Right cardiac atrium (tissue), 5 donors: ENCODE results near the gene LRBA. TPM values are rescaled to one million over a fixed set of nuclear protein-coding genes. Genes with fewer than 3 reads are reported as not detected.
A peak's percentile ranks its signal among the peaks of the same experiment; 100 is the strongest.
"Not testable (repeated sequence)": the region's sequence is repeated elsewhere in the genome, so short reads cannot be mapped to it uniquely, and the experiment has no call there.

Experiments used
- ATAC-seq, 2 donors: fragments of 200-7000 bp; cut with Tn5 transposase; one replicate each; pipeline versions ENCODE4 v1.8.0 to v1.9.1; 2020; ENCODE audit warnings: moderate library complexity in 2 of 2, mild to moderate bottlenecking in 1 of 2
- DNase-seq, 3 donors: peaks; one replicate each; pipeline ENCODE4 v3.0.0-alpha.2; 2020
- H3K27ac ChIP-seq: one replicate; pipeline ENCODE4 v1.5.1; 2013; ENCODE audit warnings: mild to moderate bottlenecking, low read length, control low read depth, moderate library complexity
- H3K27me3 ChIP-seq: one replicate; pipeline ENCODE4 v1.6.1; 2013; ENCODE audit not compliant: control insufficient read depth, insufficient read depth
- H3K4me1 ChIP-seq: one replicate; pipeline ENCODE4 v1.6.1; 2013; ENCODE audit warnings: low read length; ENCODE audit not compliant: control insufficient read depth, insufficient read depth
- H3K4me3 ChIP-seq: one replicate; pipeline ENCODE4 v1.5.1; 2013; ENCODE audit warnings: low read length, control low read depth
- H3K9me3 ChIP-seq: one replicate; pipeline ENCODE4 v1.6.1; 2013; ENCODE audit warnings: low read length; ENCODE audit not compliant: control insufficient read depth
- WGBS: extraction: QIAGEN DNeasy Blood & Tissue Kit; methylation state at CpG from one replicate; pipeline ENCODE4 v1.1.7; 2013; 5-methylcytosine and 5-hydroxymethylcytosine counted together
- intact Hi-C, 4 donors: fragments of 100-400 bp; cut with DNase I; formaldehyde crosslinking; loops; one replicate each; pipeline versions ENCODE4 v1.11.0 to v1.14.0; 2022 to 2023
- polyA plus RNA-seq: library from polyadenylated mRNA; stranded (reverse); fragments of 200-250 nt; gene quantifications from one replicate; pipeline ENCODE4 v1.2.3, GENCODE V29; 2013
- total RNA-seq, 4 donors: library from RNA; stranded (reverse); fragmentation: NEBNext Ultra II Directional; extraction: Animal tissue kit (Norgen Biotek cat#: 25700); gene quantifications; one replicate each; pipeline ENCODE4 v1.2.1, GENCODE V29; 2021
- donor health status: healthy with polysubstance abuse.
- donor health status: DM: no; HTN: yes; CAD: no.
- donor health status: DM: no; HTN: no; CAD: no.
- donor health status: DM: no; HTN: yes; CAD: no; lungs with severe emphysema.
- donor health status: DM: yes; HTN: yes; CAD: no.

LRBA gene
- total and polyA plus RNA-seq, 5 donors, result 14.4 to 29.9 (median 23.4) TPM

DNA sequence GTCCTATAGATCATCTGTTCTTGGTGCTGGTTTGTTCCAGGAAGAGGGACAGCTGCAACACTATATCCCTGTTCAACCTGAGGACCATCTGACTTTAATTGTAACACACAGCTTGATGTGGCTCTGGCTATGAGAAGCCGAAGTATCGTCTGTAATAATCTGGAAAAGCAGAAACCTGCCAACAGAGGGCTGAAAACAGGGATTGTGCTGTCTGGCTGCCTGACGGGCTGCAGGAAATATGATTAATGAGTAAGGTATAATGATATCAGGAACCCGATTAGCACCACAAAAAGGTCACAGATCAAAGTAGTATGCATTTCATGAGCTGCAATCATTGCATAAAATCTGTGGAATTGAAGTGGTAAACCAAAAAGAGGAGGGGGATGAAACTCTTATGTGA lies 603.6 kb downstream of the LRBA start:
- WGBS, result 54% methylated on average over 4 of the region's 4 CpGs
- Histone ChIP-seq H3K9me3 (no peaks in the 10 kb centered on the region), H3K27me3 (no peaks in the 10 kb centered on the region), H3K4me1 (no peaks in the 10 kb centered on the region), H3K27ac (no peak overlapping the region), H3K4me3 (no peak overlapping the region)
- ATAC-seq, result no peak
- intact Hi-C loops, result no loop called here
- DNase-seq, result no peak

DNA sequence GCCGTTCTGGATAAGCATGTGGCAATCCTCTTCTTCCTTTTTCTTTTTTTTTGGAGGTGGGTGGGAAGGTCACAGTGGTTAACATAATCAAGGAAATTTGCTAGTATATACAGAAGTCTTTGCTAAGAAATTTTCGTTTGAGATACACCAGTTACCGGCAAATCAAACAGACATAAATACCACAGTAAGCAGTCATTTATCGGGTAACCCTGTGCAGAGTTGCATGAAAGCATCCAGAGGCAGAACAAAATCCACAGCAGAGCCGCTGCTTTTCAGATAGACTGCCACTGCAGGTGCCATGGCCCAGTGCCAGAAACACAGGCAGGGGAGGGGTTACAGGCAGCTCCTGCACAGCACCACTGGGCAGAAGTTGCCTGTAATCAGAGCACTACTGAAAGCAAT lies 612.2 kb downstream of the LRBA start:
- H3K27ac ChIP-seq, result no peak overlapping the region
- 49% methylated on average over 5 of the region's 5 CpGs for WGBS

DNA sequence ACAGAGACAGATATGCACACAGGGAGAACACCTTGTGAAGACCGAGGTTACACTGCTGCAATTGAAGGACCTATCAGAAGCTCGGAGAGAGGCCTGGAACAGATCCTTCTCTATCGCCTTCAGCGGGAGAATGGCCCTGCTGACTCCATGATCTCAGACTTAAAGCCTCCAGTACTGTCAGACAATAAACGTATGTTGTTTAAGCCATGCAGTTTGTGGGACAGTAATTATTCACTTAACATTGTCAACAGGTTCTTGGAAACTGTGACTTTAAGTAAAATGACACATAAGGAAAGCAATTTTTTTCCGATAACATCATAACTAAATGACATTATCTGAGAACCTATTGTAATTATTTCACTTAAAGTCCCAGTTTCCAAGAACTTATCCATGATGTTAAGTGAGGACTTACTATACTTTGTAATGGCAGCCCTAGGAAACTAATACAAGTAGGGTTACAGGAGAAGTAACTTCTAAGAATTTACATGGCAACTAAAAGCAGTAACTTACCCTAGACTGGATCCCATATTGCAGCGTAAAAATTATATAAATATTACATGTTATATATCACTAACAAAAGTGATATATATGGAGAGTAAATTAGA lies 613.9 kb downstream of the LRBA start:
- WGBS, result 90% methylated on average over 7 of the region's 7 CpGs
- ATAC-seq (no peak), DNase-seq (no peak)
- Histone ChIP-seq H3K4me3 (no peak overlapping the region), H3K27ac (no peak overlapping the region), H3K9me3 (no peaks in the 10 kb centered on the region), H3K4me1 (peaks cover 3% of the 10 kb centered on the region), H3K27me3 (no peaks in the 10 kb centered on the region)
- intact Hi-C loops, result no loop called here

More for the DNA sequence above, 612.2 kb downstream of the LRBA start:
- H3K4me1 ChIP-seq, result peaks cover 3% of the 10 kb centered on the region
- no peaks in the 10 kb centered on the region for H3K27me3 ChIP-seq
- H3K4me3 ChIP-seq, result no peak overlapping the region
- no peaks in the 10 kb centered on the region for H3K9me3 ChIP-seq
- intact Hi-C loops, result no loop called here
- DNase-seq, result peak; percentile 15 to 57 (median 51)
- ATAC-seq, result no peak

- intact Hi-C loops, result no loop called here
- no peaks in the 10 kb centered on the region for H3K27me3 ChIP-seq
- no peak overlapping the region for H3K27ac ChIP-seq
- ATAC-seq (no peak), DNase-seq (no peak)
- H3K4me3 ChIP-seq, result no peak overlapping the region
- no peaks in the 10 kb centered on the region for H3K9me3 ChIP-seq
- no peaks in the 10 kb centered on the region for H3K4me1 ChIP-seq
- WGBS, result 48% methylated on average over 2 of the region's 2 CpGs
These were observed 619.2 kb downstream of the LRBA start for GRCh38 chr4:150395872-150396271.

DNA sequence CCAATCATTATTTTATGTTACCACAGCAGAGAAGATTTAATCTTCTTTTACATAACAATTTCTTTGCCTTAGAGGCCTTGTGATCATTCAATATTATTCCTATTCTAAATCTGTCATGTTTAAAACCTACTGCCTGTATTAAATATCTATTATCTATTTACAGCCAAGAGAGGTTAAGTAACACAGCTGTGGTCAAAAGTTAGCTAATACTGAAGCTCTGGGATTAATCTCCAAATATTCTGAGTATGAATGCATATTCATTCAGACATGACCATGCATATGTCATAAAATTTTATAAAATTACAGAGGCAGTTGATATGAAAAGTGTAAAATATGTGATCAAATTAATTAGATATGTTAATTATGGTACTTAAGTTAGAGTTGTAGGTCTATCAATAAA lies 621.0 kb downstream of the LRBA start:
- intact Hi-C loops, result no loop called here

DNA sequence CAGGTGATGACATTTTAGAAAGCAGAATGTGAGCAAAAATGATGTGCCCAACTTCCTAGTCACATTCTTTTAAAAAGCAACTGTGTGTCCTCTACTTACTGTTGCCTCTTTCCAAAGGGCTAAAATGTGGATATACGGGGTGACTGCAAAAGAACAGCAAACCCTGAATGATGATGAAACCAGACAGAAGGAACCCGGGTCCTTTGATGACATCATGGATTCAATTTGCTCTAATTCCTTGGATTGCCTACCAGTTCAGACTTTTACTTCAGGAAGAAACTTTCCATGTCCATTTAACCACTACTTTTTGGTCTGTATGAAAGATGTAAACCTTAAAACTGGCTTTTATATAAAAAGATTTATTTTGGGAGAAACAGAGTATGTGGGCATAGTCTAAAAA lies 624.0 kb downstream of the LRBA start:
- H3K27ac ChIP-seq, result no peak overlapping the region
- WGBS, result 89% methylated on average over 2 of the region's 2 CpGs

More for the DNA sequence above, 621.0 kb downstream of the LRBA start:
- Histone ChIP-seq H3K27ac (no peak overlapping the region), H3K4me3 (no peak overlapping the region), H3K9me3 (no peaks in the 10 kb centered on the region), H3K4me1 (no peaks in the 10 kb centered on the region), H3K27me3 (no peaks in the 10 kb centered on the region)
- no peak for ATAC-seq
- no peak for DNase-seq

DNA sequence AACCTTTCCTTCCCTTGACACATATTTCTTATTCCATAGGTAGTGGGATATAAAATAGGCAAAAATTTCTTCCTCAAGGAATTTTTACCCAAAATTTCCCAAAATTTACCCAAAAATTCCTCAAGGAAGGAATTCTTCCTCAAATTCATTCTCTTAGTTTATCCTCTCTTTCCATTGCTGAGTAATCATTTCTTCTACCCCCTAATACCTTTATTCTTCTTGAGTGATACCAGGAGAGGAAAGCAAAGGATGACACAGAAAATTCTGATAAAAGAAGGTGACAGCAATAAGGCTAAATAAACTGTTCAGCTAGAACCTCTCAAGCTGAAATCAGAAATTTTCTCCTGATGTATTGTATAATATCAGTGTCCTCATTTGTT lies 624.6 kb downstream of the LRBA start:
- intact Hi-C loops, result no loop called here

More for the DNA sequence above, 624.0 kb downstream of the LRBA start:
- ATAC-seq, result no peak
- intact Hi-C loops, result no loop called here
- Histone ChIP-seq H3K9me3 (no peaks in the 10 kb centered on the region), H3K4me1 (no peaks in the 10 kb centered on the region), H3K4me3 (no peak overlapping the region), H3K27me3 (no peaks in the 10 kb centered on the region)
- no peak for DNase-seq

GRCh38 chr4:150389896-150390530 lies 625.1 kb downstream of the LRBA start:
- WGBS, result 78% methylated on average over 2 of the region's 2 CpGs
- Histone ChIP-seq H3K4me1 (peaks cover 2% of the 10 kb centered on the region), H3K27ac (no peak overlapping the region), H3K9me3 (no peaks in the 10 kb centered on the region), H3K4me3 (no peak overlapping the region), H3K27me3 (no peaks in the 10 kb centered on the region)
- ATAC-seq (no peak), DNase-seq (no peak)
- intact Hi-C loops, result no loop called here

More for the DNA sequence above, 624.6 kb downstream of the LRBA start:
- DNase-seq (no peak), ATAC-seq (no peak)
- Histone ChIP-seq H3K27me3 (no peaks in the 10 kb centered on the region), H3K9me3 (no peaks in the 10 kb centered on the region), H3K27ac (no peak overlapping the region), H3K4me1 (peaks cover 2% of the 10 kb centered on the region), H3K4me3 (no peak overlapping the region)

- 92% methylated on average over 4 of the region's 4 CpGs for WGBS
- intact Hi-C loops, result no loop called here
These were observed 627.1 kb downstream of the LRBA start for GRCh38 chr4:150387981-150388380.

GRCh38 chr4:150386415-150386814 lies 628.7 kb downstream of the LRBA start:
- H3K4me1 ChIP-seq, ATAC-seq, DNase-seq, H3K9me3 ChIP-seq, H3K27me3 ChIP-seq, H3K4me3 ChIP-seq, intact Hi-C loops, H3K27ac ChIP-seq: not testable (repeated sequence)
- WGBS, result 91% methylated on average over 2 of the region's 2 CpGs

More at GRCh38 chr4:150387981-150388380, 627.1 kb downstream of the LRBA start:
- Histone ChIP-seq H3K27ac (no peak overlapping the region), H3K4me3 (no peak overlapping the region), H3K27me3 (no peaks in the 10 kb centered on the region), H3K4me1 (peaks cover 2% of the 10 kb centered on the region), H3K9me3 (no peaks in the 10 kb centered on the region)
- DNase-seq, result no peak
- no peak for ATAC-seq

DNA sequence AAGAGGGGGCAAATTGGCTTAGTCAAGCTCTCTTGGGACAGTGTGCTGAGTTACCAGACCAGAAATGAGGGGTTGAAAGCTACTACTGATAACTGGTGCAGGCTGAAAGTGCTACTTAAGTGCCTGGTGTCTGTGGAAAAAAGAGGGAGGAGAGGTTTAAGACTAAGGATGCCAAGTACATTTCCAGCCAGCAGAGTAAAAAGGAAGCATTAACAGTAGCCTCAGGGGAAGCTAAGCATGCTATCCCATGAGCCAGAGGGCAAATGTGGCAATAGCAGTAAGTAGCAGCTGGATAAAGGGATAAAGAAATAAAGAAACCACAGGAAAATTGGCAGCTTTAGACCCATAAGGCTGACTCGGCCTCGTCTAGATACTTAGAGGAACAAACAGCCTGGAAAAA lies 629.5 kb downstream of the LRBA start:
- no peak overlapping the region for H3K4me3 ChIP-seq
- H3K9me3 ChIP-seq, result no peaks in the 10 kb centered on the region
- ATAC-seq (peak; percentile 96 to 97), DNase-seq (peak; percentile 12 to 29 (median 28))
- H3K27me3 ChIP-seq, result no peaks in the 10 kb centered on the region
- 28% methylated on average over 2 of the region's 2 CpGs for WGBS
- no peak overlapping the region for H3K27ac ChIP-seq
- intact Hi-C loops, result no loop called here
- peaks cover 2% of the 10 kb centered on the region for H3K4me1 ChIP-seq
